Measurements from ENCODE around the gene CLEC16A.
"Not testable (repeated sequence)": the region's sequence is repeated elsewhere in the genome, so short reads cannot be mapped to it uniquely, and the experiment has no call there.

The CLEC16A gene

GRCh38 chr16:10944249-10945064 lies at the start of gene CLEC16A:
Gene CLEC16A (plus strand): TSS chr16:10944564. CDS start chr16:10944718, 154 bp downstream.
- peak; percentile 95 to 96 for DNase-seq (ENCODE audit: low read depth in 2 of 2)

GRCh38 chr16:10895053-10895946 lies 49.1 kb upstream of the CLEC16A start:
- no peak for DNase-seq (ENCODE audit: low read depth in 2 of 2)

- DNase-seq (ENCODE audit: low read depth in 2 of 2), result no peak
Measured at GRCh38 chr16:10896165-10896564, 48.2 kb upstream of the CLEC16A start.

GRCh38 chr16:10896723-10897122 lies 47.6 kb upstream of the CLEC16A start:
- DNase-seq (ENCODE audit: low read depth in 2 of 2), result no peak

- no peak for DNase-seq (ENCODE audit: low read depth in 2 of 2)
Measured at GRCh38 chr16:10897134-10897533, 47.2 kb upstream of the CLEC16A start.

GRCh38 chr16:10902999-10903398 lies 41.4 kb upstream of the CLEC16A start:
- no peak for DNase-seq (ENCODE audit: low read depth in 2 of 2)

- DNase-seq (ENCODE audit: low read depth in 2 of 2), result no peak
Measured at GRCh38 chr16:10906482-10906881, 37.9 kb upstream of the CLEC16A start.

GRCh38 chr16:10906914-10907756 lies 37.2 kb upstream of the CLEC16A start:
- DNase-seq (ENCODE audit: low read depth in 2 of 2), result no peak

GRCh38 chr16:10907757-10908045 lies 36.7 kb upstream of the CLEC16A start:
- DNase-seq (ENCODE audit: low read depth in 2 of 2), result no peak

- no peak for DNase-seq (ENCODE audit: low read depth in 2 of 2)
Measured at GRCh38 chr16:10911267-10911666, 33.1 kb upstream of the CLEC16A start.

- DNase-seq (ENCODE audit: low read depth in 2 of 2), result no peak
Measured at GRCh38 chr16:10916534-10916933, 27.8 kb upstream of the CLEC16A start.

GRCh38 chr16:10918294-10919002 lies 25.9 kb upstream of the CLEC16A start:
- DNase-seq (ENCODE audit: low read depth in 2 of 2), result peak; percentile 65 to 68

- DNase-seq (ENCODE audit: low read depth in 2 of 2), result no peak
Measured at GRCh38 chr16:10919003-10919351, 25.4 kb upstream of the CLEC16A start.

GRCh38 chr16:10920726-10921427 lies 23.5 kb upstream of the CLEC16A start:
- DNase-seq (ENCODE audit: low read depth in 2 of 2), result no peak

GRCh38 chr16:10921536-10922327 lies 22.6 kb upstream of the CLEC16A start:
- DNase-seq (ENCODE audit: low read depth in 2 of 2), result no peak

GRCh38 chr16:10922328-10923145 lies 21.8 kb upstream of the CLEC16A start:
- no peak for DNase-seq (ENCODE audit: low read depth in 2 of 2)

GRCh38 chr16:10923146-10923649 lies 21.2 kb upstream of the CLEC16A start:
- DNase-seq (ENCODE audit: low read depth in 2 of 2), result no peak

- DNase-seq (ENCODE audit: low read depth in 2 of 2), result no peak
Measured at GRCh38 chr16:10923650-10924214, 20.6 kb upstream of the CLEC16A start.

GRCh38 chr16:10925285-10925684 lies 19.1 kb upstream of the CLEC16A start:
- not testable (repeated sequence) for DNase-seq (ENCODE audit: low read depth in 2 of 2)
